Mesenchymal stem cell (in vitro differentiated cells and primary cell): ENCODE data around the gene NPAS3.

ENCODE experiments used
- DNase-seq: peaks from one replicate; pipeline ENCODE4 v3.0.0-alpha.2; 2013
- H2AFZ ChIP-seq: one replicate; pipeline ENCODE4 v1.6.1; 2013; ENCODE audit warnings: low read depth, mild to moderate bottlenecking, control low read depth, inconsistent platforms, low read length, moderate library complexity
- H2AK5ac ChIP-seq: 2 replicates; pipeline ENCODE4 v1.6.1; 2013; ENCODE audit warnings: low read length, moderate library complexity, mild to moderate bottlenecking, inconsistent platforms; ENCODE audit not compliant: severe bottlenecking
- H2BK120ac ChIP-seq: one replicate; pipeline ENCODE4 v1.6.1; 2013; ENCODE audit warnings: low read depth, mild to moderate bottlenecking, inconsistent platforms, low read length, moderate library complexity
- H2BK12ac ChIP-seq, 2 experiments: one replicate each; pipeline ENCODE4 v1.6.1; 2013; ENCODE audit warnings: inconsistent platforms in 2 of 2, low read length in 2 of 2, mild to moderate bottlenecking in 2 of 2, moderate library complexity in 2 of 2, control low read depth in 1 of 2
- H2BK15ac ChIP-seq: one replicate; pipeline ENCODE4 v1.6.1; 2013; ENCODE audit warnings: mild to moderate bottlenecking, low read depth, inconsistent platforms; ENCODE audit not compliant: poor library complexity, severe bottlenecking
- H2BK5ac ChIP-seq: 2 replicates; pipeline ENCODE4 v1.6.1; 2013; ENCODE audit warnings: low read depth, mild to moderate bottlenecking, low read length, control low read depth, inconsistent platforms; ENCODE audit not compliant: poor library complexity, severe bottlenecking
- H3K14ac ChIP-seq, 2 experiments: one replicate each; pipeline ENCODE4 v1.6.1; 2013; ENCODE audit warnings: inconsistent platforms in 2 of 2, low read length in 2 of 2, control low read depth in 1 of 2, mild to moderate bottlenecking in 1 of 2, moderate library complexity in 1 of 2
- H3K18ac ChIP-seq, 2 experiments: one replicate each; pipeline ENCODE4 v1.6.1; 2013; ENCODE audit warnings: inconsistent platforms in 2 of 2, low read length in 2 of 2, control low read depth in 1 of 2, low read depth in 1 of 2, mild to moderate bottlenecking in 1 of 2
- H3K23ac ChIP-seq, 2 experiments: one replicate each; pipeline ENCODE4 v1.6.1; 2013; ENCODE audit warnings: inconsistent platforms in 2 of 2, low read length in 2 of 2, mild to moderate bottlenecking in 2 of 2, moderate library complexity in 2 of 2, control low read depth in 1 of 2
- H3K27ac ChIP-seq: 2 replicates; pipeline ENCODE4 v1.5.1; 2013; ENCODE audit warnings: mild to moderate bottlenecking, moderate library complexity, low read length, control low read depth, inconsistent platforms; ENCODE audit not compliant: poor library complexity, severe bottlenecking
- H3K27me3 ChIP-seq, 2 experiments: 2 replicates each; pipeline versions ENCODE4 v1.6.1 to v1.7.0; 2013; ENCODE audit warnings: low read length in 2 of 2, mild to moderate bottlenecking in 2 of 2, moderate library complexity in 2 of 2, control low read depth in 1 of 2, inconsistent platforms in 1 of 2; ENCODE audit not compliant: control insufficient read depth in 1 of 2, insufficient read depth in 1 of 2
- H3K36me3 ChIP-seq, 2 experiments: 2 replicates each; pipeline versions ENCODE4 v1.6.1 to v1.7.0; 2013; ENCODE audit warnings: low read length in 2 of 2, control low read depth in 1 of 2, inconsistent platforms in 1 of 2, low read depth in 1 of 2, mild to moderate bottlenecking in 1 of 2; ENCODE audit not compliant: insufficient read depth in 2 of 2, control insufficient read depth in 1 of 2
- H3K4ac ChIP-seq, 2 experiments: one replicate each; pipeline ENCODE4 v1.6.1; 2013; ENCODE audit warnings: inconsistent platforms in 2 of 2, low read length in 2 of 2, mild to moderate bottlenecking in 2 of 2, moderate library complexity in 2 of 2, control low read depth in 1 of 2, low read depth in 1 of 2
- H3K4me1 ChIP-seq: 2 replicates; pipeline ENCODE4 v1.6.1; 2013; ENCODE audit warnings: low read depth, low read length, control low read depth; ENCODE audit not compliant: control insufficient read depth, insufficient read depth
- H3K4me2 ChIP-seq: 2 replicates; pipeline ENCODE4 v1.6.1; 2013; ENCODE audit warnings: low read length, mild to moderate bottlenecking, inconsistent platforms; ENCODE audit not compliant: poor library complexity, severe bottlenecking
- H3K4me3 ChIP-seq, 2 experiments: 2 replicates each; pipeline versions ENCODE4 v1.5.1 to v1.7.0; 2013; ENCODE audit warnings: low read length in 2 of 2, mild to moderate bottlenecking in 2 of 2, control low read depth in 1 of 2, low read depth in 1 of 2; ENCODE audit not compliant: insufficient read depth in 1 of 2
- H3K79me1 ChIP-seq: replicated peaks from 2 replicates; pipeline ENCODE4 v1.6.1; 2013; ENCODE audit warnings: mild to moderate bottlenecking, control low read depth, low read length, inconsistent platforms; ENCODE audit not compliant: poor library complexity, severe bottlenecking
- H3K9ac ChIP-seq: 2 replicates; pipeline ENCODE4 v1.7.0; 2013; ENCODE audit warnings: mild to moderate bottlenecking, low read length, moderate library complexity
- H3K9me3 ChIP-seq: 2 replicates; pipeline ENCODE4 v1.7.0; 2013; ENCODE audit warnings: mild to moderate bottlenecking, low read length; ENCODE audit not compliant: control insufficient read depth
- H4K8ac ChIP-seq: one replicate; pipeline ENCODE4 v1.6.1; 2013; ENCODE audit warnings: inconsistent platforms, mild to moderate bottlenecking, low read length, moderate library complexity
- H4K91ac ChIP-seq: one replicate; pipeline ENCODE4 v1.6.1; 2013; ENCODE audit warnings: mild to moderate bottlenecking, low read length, inconsistent platforms
- WGBS: methylation state at CpG from one replicate; pipeline ENCODE4 v1.1.7; 2013; ENCODE audit warnings: mixed read lengths; 5-methylcytosine and 5-hydroxymethylcytosine counted together

NPAS3 gene

DNA sequence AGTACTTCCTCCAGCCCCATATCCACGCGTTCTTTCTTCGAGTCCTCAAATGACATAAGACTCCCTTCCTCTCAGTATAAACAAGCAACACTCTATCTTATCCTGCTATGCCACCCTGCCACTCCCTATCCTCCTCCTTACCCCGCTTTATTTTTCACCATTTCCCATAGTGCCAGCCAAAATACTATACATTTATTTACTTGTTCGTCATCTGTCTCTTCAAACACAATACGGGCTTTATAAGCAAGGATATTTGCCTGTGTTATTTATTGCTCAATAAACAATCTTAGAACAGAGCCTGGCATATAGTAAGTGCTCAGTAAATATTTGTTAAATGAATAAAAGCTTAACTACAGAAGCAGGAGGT, 567.3 kb downstream of the NPAS3 start:
- Histone ChIP-seq H2BK12ac (no peak overlapping the region), H3K79me1 (no peaks in the 10 kb centered on the region), H4K8ac (no peak overlapping the region), H3K27ac (no peak overlapping the region), H3K36me3 (no peaks in the 10 kb centered on the region), H2BK120ac (no peak overlapping the region), H2BK15ac (no peak overlapping the region), H3K18ac (no peak overlapping the region), H3K4me2 (no peak overlapping the region), H3K4ac (no peak overlapping the region), H2AFZ (no peak overlapping the region), H3K4me3 (no peak overlapping the region), H3K9me3 (no peaks in the 10 kb centered on the region), H3K23ac (no peak overlapping the region), H3K9ac (no peak overlapping the region), H3K14ac (no peak overlapping the region), H2AK5ac (no peak overlapping the region), H3K4me1 (no peaks in the 10 kb centered on the region), H4K91ac (no peak overlapping the region), H3K27me3 (no peaks in the 10 kb centered on the region), H2BK5ac (no peak overlapping the region)
- 92% methylated on average over 5 of the region's 6 CpGs for WGBS
- no peak for DNase-seq

DNA sequence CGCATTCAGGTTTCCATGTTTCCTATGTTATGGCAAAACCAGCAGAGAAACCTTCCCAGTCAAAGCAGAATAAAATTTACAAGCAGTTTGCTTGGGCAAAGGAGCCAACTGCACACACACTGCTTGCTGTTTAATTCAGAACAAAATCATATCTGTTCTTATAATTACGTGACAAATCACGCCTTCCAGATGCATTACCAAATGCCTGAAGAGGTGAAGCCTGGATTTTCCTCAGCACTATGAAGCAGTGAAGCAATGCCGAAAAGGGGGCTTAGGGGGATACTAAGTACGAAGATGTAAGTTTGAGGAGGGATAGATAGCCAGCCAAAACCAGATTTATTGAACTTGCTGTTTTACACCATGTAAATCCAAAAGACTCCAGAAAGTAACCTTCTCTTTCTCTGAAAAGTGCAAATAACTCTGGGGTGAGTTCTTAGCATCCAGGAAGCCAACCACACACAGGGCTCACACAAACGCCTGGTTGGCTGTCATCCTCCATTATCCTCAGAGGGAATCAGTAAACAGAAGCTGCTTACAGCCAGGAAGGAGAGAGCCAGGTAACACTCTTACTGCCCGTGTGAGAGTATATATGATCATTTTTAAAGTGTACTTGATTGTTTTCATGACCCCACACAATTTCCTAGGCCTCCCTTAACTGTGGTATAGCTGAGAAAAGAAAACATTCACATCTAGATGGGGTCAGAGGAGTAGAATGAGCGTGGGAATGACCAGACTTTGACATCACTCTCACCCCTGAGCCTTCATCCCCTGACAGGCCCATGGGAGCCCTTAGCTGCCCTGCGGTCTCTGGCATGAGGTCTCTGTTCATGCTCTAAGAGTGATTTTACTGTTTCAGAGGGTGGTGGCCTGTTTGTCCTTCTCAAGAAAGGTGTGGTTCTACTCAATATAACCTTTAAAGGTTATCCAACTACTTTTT, 569.7 kb downstream of the NPAS3 start:
- Histone ChIP-seq H3K4ac (no peak overlapping the region), H3K23ac (no peak overlapping the region), H2BK5ac (no peak overlapping the region), H2AFZ (no peak overlapping the region), H4K91ac (no peak overlapping the region), H4K8ac (no peak overlapping the region), H3K14ac (no peak overlapping the region), H2BK15ac (no peak overlapping the region), H3K4me3 (no peak overlapping the region), H2AK5ac (no peak overlapping the region), H3K36me3 (no peaks in the 10 kb centered on the region), H3K4me1 (no peaks in the 10 kb centered on the region), H3K79me1 (no peaks in the 10 kb centered on the region), H3K27ac (no peak overlapping the region), H3K27me3 (no peaks in the 10 kb centered on the region), H3K18ac (no peak overlapping the region), H3K9me3 (no peaks in the 10 kb centered on the region), H2BK12ac (no peak overlapping the region), H3K4me2 (no peak overlapping the region), H3K9ac (no peak overlapping the region), H2BK120ac (no peak overlapping the region)
- WGBS = 89% methylated on average over 7 of the region's 9 CpGs
- no peak for DNase-seq

DNA sequence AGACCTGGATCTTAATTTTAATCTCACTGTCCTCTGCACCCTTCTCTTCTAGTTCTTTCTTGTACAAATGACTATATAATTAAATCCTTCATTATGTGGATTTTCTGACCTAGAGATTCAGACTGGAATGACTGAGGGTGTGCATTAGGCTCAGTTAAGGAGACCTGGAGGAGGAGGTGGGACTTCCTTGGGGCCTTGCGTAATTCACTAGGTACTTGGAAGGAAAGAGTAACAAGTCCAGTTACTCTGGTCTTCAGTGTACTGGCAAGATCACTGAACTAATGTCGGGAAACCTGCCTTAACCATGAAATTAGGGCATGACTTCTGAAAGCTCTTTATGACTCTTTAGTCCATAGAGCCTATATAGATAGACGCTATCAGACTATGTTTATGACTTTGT, 570.8 kb downstream of the NPAS3 start:
- no peak overlapping the region for H2AFZ ChIP-seq
- H3K14ac ChIP-seq = no peak overlapping the region
- no peak overlapping the region for H2BK120ac ChIP-seq
- no peak overlapping the region for H3K23ac ChIP-seq
- no peaks in the 10 kb centered on the region for H3K4me1 ChIP-seq
- H2BK12ac ChIP-seq = no peak overlapping the region
- H3K4me3 ChIP-seq = no peak overlapping the region
- H3K27ac ChIP-seq = no peak overlapping the region
- H3K27me3 ChIP-seq = no peaks in the 10 kb centered on the region
- H4K8ac ChIP-seq = no peak overlapping the region
- H4K91ac ChIP-seq = no peak overlapping the region
- no peak overlapping the region for H2AK5ac ChIP-seq
- H3K18ac ChIP-seq = no peak overlapping the region
- no peak overlapping the region for H2BK15ac ChIP-seq
- H3K4ac ChIP-seq = no peak overlapping the region
- H3K9me3 ChIP-seq = no peaks in the 10 kb centered on the region
- no peak for DNase-seq
- no peak overlapping the region for H3K4me2 ChIP-seq
- no peaks in the 10 kb centered on the region for H3K36me3 ChIP-seq
- H3K79me1 ChIP-seq = no peaks in the 10 kb centered on the region
- 90% methylated on average over 2 of the region's 3 CpGs for WGBS
- no peak overlapping the region for H3K9ac ChIP-seq
- no peak overlapping the region for H2BK5ac ChIP-seq

DNA sequence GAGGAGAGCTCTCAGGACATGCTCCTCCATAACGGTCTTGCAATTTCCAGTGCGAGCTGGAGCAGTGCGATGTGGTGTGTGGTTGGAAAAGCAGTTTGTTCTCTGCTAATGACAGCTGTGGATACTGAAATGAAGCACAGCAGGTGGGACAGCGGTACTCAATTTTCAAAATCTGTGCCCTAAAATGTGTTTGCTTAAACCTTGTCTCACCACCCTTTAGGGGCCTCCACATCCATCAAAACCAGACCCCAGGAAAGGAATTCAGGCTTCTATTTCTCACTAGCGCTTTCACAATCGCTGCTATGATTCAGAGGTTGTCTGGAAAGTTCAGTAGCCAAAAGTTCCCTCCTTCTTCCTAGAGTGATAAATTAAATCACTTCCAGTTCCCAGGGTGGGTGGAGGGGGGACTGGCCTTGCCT, 571.4 kb downstream of the NPAS3 start:
- Histone ChIP-seq H3K27ac (no peak overlapping the region), H2AFZ (no peak overlapping the region), H3K18ac (peak overlapping the region in 1 of 2 experiments; percentile 64), H3K27me3 (no peaks in the 10 kb centered on the region), H3K4me2 (no peak overlapping the region), H2BK12ac (peak overlapping the region in 1 of 2 experiments; percentile 52), H2BK15ac (no peak overlapping the region), H4K8ac (no peak overlapping the region), H3K23ac (no peak overlapping the region), H2AK5ac (no peak overlapping the region), H3K4ac (no peak overlapping the region), H3K9ac (no peak overlapping the region), H3K36me3 (no peaks in the 10 kb centered on the region), H2BK5ac (no peak overlapping the region), H3K4me1 (no peaks in the 10 kb centered on the region), H3K9me3 (no peaks in the 10 kb centered on the region), H2BK120ac (no peak overlapping the region), H3K79me1 (no peaks in the 10 kb centered on the region), H4K91ac (no peak overlapping the region), H3K4me3 (no peak overlapping the region), H3K14ac (no peak overlapping the region)
- 67% methylated on average over 4 of the region's 6 CpGs for WGBS
- peak; percentile 86 for DNase-seq
